HCT116 (cell line): ENCODE measurements around the gene PITRM1. TPM values are rescaled to one million over a fixed set of nuclear protein-coding genes. Genes with fewer than 3 reads are reported as not detected.

Experiments
- ATAC-seq: fragments of 200-7000 bp; cut with Tn5 transposase; 2 replicates; pipeline ENCODE4 v1.9.1; 2020; ENCODE audit warnings: mild to moderate bottlenecking, moderate library complexity
- BruUV-seq: library from RNA; stranded (reverse); fragments of 400-500 nt; replicated peaks from 2 replicates; lab custom pipeline; 2021; lab: Mats Ljungman, UMichigan
- CTCF ChIA-PET: fragments of 300-600 bp; sonication (Branson Sonifier 250); formaldehyde crosslinking; loops from one replicate; lab custom pipeline; 2021; ENCODE audit warnings: antibody characterized with exemption; lab: Charles Lee
- POLR2A ChIA-PET: fragments of 300-600, 350-600 bp; sonication (Branson Sonifier 250); formaldehyde crosslinking; loops from one replicate; lab custom pipeline; 2021; ENCODE audit warnings: antibody characterized with exemption; lab: Charles Lee
- RAD21 ChIA-PET, 2 experiments: fragments of 300-600 bp; sonication (Branson Sonifier 250); formaldehyde crosslinking; loops; one replicate each; lab custom pipeline; 2023; ENCODE audit warnings: low total read pairs in 2 of 2; ENCODE audit not compliant: uncharacterized antibody in 2 of 2, unreplicated experiment in 2 of 2, low non-redundant PET in 1 of 2; lab: Charles Lee
- DNase-seq: peaks from one replicate; pipeline ENCODE4 v3.0.0-alpha.2; 2010; ENCODE audit warnings: low read depth, low spot score
- H2AFZ ChIP-seq: fragments of 200-600 bp; shearing (Covaris generic), sonication (generic); 2 replicates; pipeline ENCODE4 v1.6.1; 2017; ENCODE audit warnings: low read depth, mixed run types, mixed read lengths, antibody characterized with exemption, low read length; ENCODE audit not compliant: poor library complexity, severe bottlenecking
- H3K27ac ChIP-seq: 2 replicates; pipeline ENCODE4 v1.5.1; 2012; ENCODE audit warnings: low read depth, low read length
- H3K27me3 ChIP-seq: fragments of 200-600 bp; sonication (generic); 2 replicates; pipeline ENCODE4 v1.6.1; 2016; ENCODE audit warnings: mixed run types, low read length, mixed read lengths; ENCODE audit not compliant: insufficient read depth
- H3K36me3 ChIP-seq, 2 experiments: fragments of 200-500 bp in 1 of 2; fragments of 200-600 bp in 1 of 2; sonication (Bioruptor generic) in 1 of 2; sonication (generic) in 1 of 2; 2 replicates each; pipeline versions ENCODE4 v1.5.1 to v1.6.1; 2014 to 2016; ENCODE audit warnings: low read length in 2 of 2, inconsistent platforms in 1 of 2, mixed read lengths in 1 of 2, mixed run types in 1 of 2; ENCODE audit not compliant: insufficient read depth in 2 of 2, control insufficient read depth in 1 of 2
- H3K4me1 ChIP-seq, 2 experiments: fragments of 200-600 bp in 1 of 2; sonication (generic) in 1 of 2; 2 replicates each; pipeline versions ENCODE4 v1.5.1 to v1.6.1; 2012 to 2017; ENCODE audit warnings: low read length in 2 of 2, inconsistent platforms in 1 of 2, mild to moderate bottlenecking in 1 of 2, mixed read lengths in 1 of 2, mixed run types in 1 of 2, moderate library complexity in 1 of 2; ENCODE audit not compliant: insufficient read depth in 2 of 2, control insufficient read depth in 1 of 2
- H3K4me2 ChIP-seq: fragments of 200-600 bp; sonication (generic); 2 replicates; pipeline ENCODE4 v1.6.1; 2017; ENCODE audit warnings: mixed run types, low read length, mixed read lengths
- H3K4me3 ChIP-seq, 2 experiments: fragments of 200-600 bp in 1 of 2; sonication (generic) in 1 of 2; replicated peaks in 1 of 2; 2 replicates each; pipeline ENCODE4 v1.5.1; 2011 to 2016; ENCODE audit warnings: low read length in 2 of 2, control low read depth in 1 of 2, low read depth in 1 of 2, mild to moderate bottlenecking in 1 of 2, mixed read lengths in 1 of 2, mixed run types in 1 of 2
- H3K79me2 ChIP-seq: fragments of 200-600 bp; sonication (generic); 2 replicates; pipeline ENCODE4 v1.6.1; 2017; ENCODE audit warnings: mild to moderate bottlenecking, mixed run types, low read length, moderate library complexity, mixed read lengths; ENCODE audit not compliant: insufficient read depth
- H3K9ac ChIP-seq: fragments of 200-600 bp; sonication (generic); 2 replicates; pipeline ENCODE4 v1.6.1; 2016; ENCODE audit warnings: low read length, mixed read lengths
- H3K9me2 ChIP-seq: fragments of 200-600 bp; sonication (generic), shearing (Covaris generic); 2 replicates; pipeline ENCODE4 v1.6.1; 2017; ENCODE audit warnings: mixed run types, mild to moderate bottlenecking, moderate library complexity; ENCODE audit not compliant: insufficient read depth
- H3K9me3 ChIP-seq, 2 experiments: fragments of 200-500 bp in 1 of 2; fragments of 200-600 bp in 1 of 2; sonication (Bioruptor generic) in 1 of 2; sonication (generic) in 1 of 2; 2 replicates each; pipeline ENCODE4 v1.6.1; 2014 to 2017; ENCODE audit warnings: low read length in 2 of 2, mixed read lengths in 2 of 2, inconsistent platforms in 1 of 2, low read depth in 1 of 2, mild to moderate bottlenecking in 1 of 2, mixed run types in 1 of 2, moderate library complexity in 1 of 2; ENCODE audit not compliant: control insufficient read depth in 1 of 2, insufficient read depth in 1 of 2
- H4K20me1 ChIP-seq: fragments of 200-600 bp; sonication (generic), shearing (Covaris generic); 2 replicates; pipeline ENCODE4 v1.6.1; 2017; ENCODE audit warnings: mixed run types, mild to moderate bottlenecking, moderate library complexity; ENCODE audit not compliant: insufficient read depth
- CBX3 ChIP-seq: IDR thresholded peaks from 2 replicates; pipeline ENCODE4 v1.6.1; 2012; ENCODE audit warnings: low read depth
- CEBPB ChIP-seq: IDR thresholded peaks from 2 replicates; pipeline ENCODE4 v1.6.1; 2012; ENCODE audit warnings: low read depth
- EGR1 ChIP-seq: IDR thresholded peaks from 2 replicates; pipeline ENCODE4 v1.6.1; 2012; ENCODE audit warnings: low read depth
- EZH2 ChIP-seq: fragments of 200-600 bp; sonication (generic); IDR thresholded peaks from 2 replicates; pipeline ENCODE4 v1.6.1; 2017; ENCODE audit warnings: antibody characterized with exemption, mixed run types
- EZH2phosphoT487 ChIP-seq: fragments of 200-600 bp; IDR thresholded peaks from 2 replicates; pipeline ENCODE4 v1.6.1; 2018; ENCODE audit warnings: antibody characterized with exemption, borderline replicate concordance
- FOSL1 ChIP-seq: IDR thresholded peaks from 2 replicates; pipeline ENCODE4 v1.6.1; 2012; ENCODE audit warnings: low read depth
- POLR2A ChIP-seq: IDR thresholded peaks from 2 replicates; pipeline ENCODE4 v1.7.0; 2011; ENCODE audit warnings: borderline replicate concordance; ENCODE audit not compliant: insufficient read depth, insufficient read length; ENCODE audit errors: extremely low read depth
- POLR2AphosphoS5 ChIP-seq: IDR thresholded peaks from 2 replicates; pipeline ENCODE4 v1.6.1; 2011; ENCODE audit warnings: mild to moderate bottlenecking, low read depth, low read length, moderate library complexity
- RAD21 ChIP-seq: IDR thresholded peaks from 2 replicates; pipeline ENCODE4 v1.6.1; 2012; ENCODE audit warnings: low read depth, mild to moderate bottlenecking
- SP1 ChIP-seq: IDR thresholded peaks from 2 replicates; pipeline ENCODE4 v1.6.1; 2012; ENCODE audit warnings: low read depth
- SRF ChIP-seq: IDR thresholded peaks from 2 replicates; pipeline ENCODE4 v1.6.1; 2012; ENCODE audit warnings: low read depth
- TCF7L2 ChIP-seq: IDR thresholded peaks from 2 replicates; pipeline ENCODE4 v1.7.0; 2011; ENCODE audit warnings: borderline replicate concordance, inconsistent platforms; ENCODE audit not compliant: insufficient read depth, insufficient read length; ENCODE audit errors: extremely low read depth
- YY1 ChIP-seq: IDR thresholded peaks from 2 replicates; pipeline ENCODE4 v1.6.1; 2011; ENCODE audit warnings: low read length, low read depth, moderate library complexity, mild to moderate bottlenecking; ENCODE audit not compliant: insufficient replicate concordance; ENCODE audit errors: extremely low read depth
- ZNF274 ChIP-seq: fragments of 200-500 bp; sonication (Bioruptor generic); IDR thresholded peaks from 2 replicates; pipeline ENCODE4 v1.6.1; 2014; ENCODE audit warnings: mild to moderate bottlenecking, low read depth, low read length, inconsistent platforms
- intact Hi-C: fragments of 100-400 bp; cut with micrococcal nuclease; formaldehyde crosslinking; loops from 2 replicates; pipeline ENCODE4 v1.10.0; 2022
- total RNA-seq: library from RNA; stranded (reverse); gene quantifications from one replicate; pipeline ENCODE4 v1.2.1, GENCODE V29; 2021; ENCODE audit not compliant: unreplicated experiment
- TF ChIP-seq, protein P1 (sequence below), 3 experiments: fragments of 200-600 bp in 1 of 3; sonication (generic) in 1 of 3; IDR thresholded peaks in 2 of 3; conservative IDR thresholded peaks in 1 of 3; 2 replicates each; pipeline ENCODE4 v1.5.1; 2012 to 2017; ENCODE audit warnings: low read depth in 2 of 3, low read length in 2 of 3, antibody characterized with exemption in 1 of 3, borderline replicate concordance in 1 of 3, control low read depth in 1 of 3, mild to moderate bottlenecking in 1 of 3, mixed read lengths in 1 of 3, mixed run types in 1 of 3, moderate library complexity in 1 of 3; ENCODE audit not compliant: insufficient read depth in 1 of 3
- TF ChIP-seq, protein P2 (sequence below): IDR thresholded peaks from 2 replicates; pipeline ENCODE4 v1.6.1; 2012; ENCODE audit warnings: low read depth
- TF ChIP-seq, protein P3 (sequence below): IDR thresholded peaks from 2 replicates; pipeline ENCODE4 v1.6.1; 2012
- TF ChIP-seq, protein P4 (sequence below): IDR thresholded peaks from 2 replicates; pipeline ENCODE4 v1.6.1; 2011; ENCODE audit warnings: mild to moderate bottlenecking, low read length, moderate library complexity; ENCODE audit not compliant: insufficient replicate concordance; ENCODE audit errors: extremely low read depth

PITRM1 gene
- total RNA-seq, 1 experiment from 2014 or later = 59.5 TPM

DNA sequence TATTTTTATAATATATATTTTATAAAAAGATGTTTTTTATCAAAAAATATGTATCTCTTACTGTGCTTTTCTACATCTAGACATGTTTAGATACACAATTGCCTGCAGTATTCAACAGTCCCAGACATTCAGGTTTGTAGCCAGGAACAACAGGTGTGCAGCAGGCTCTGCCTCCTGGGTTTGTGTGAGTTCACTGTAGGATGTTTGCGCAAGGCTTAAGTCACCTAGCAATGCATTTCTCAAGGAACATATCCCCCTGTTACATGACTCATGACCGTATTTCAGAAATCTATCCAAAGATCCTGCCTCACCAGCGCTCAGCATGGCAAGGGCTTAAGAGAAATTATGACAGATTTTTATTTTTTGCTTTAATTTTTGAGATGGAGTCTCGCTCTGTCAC, 41.5 kb downstream of the PITRM1 start:
- H3K27ac ChIP-seq = no peak overlapping the region
- H4K20me1 ChIP-seq = no peaks in the 10 kb centered on the region
- ATAC-seq = no peak
- H3K9me3 ChIP-seq = no peaks in the 10 kb centered on the region
- BruUV-seq = no TSS peak
- RAD21 ChIA-PET = no interaction called here
- DNase-seq = no peak
- H3K36me3 ChIP-seq = peaks cover 40 to 44% of the 10 kb centered on the region in 2 experiments
- no peak for TF ChIP-seq TCF7L2
- no peak for TF ChIP-seq CEBPB
- no peak for TF ChIP-seq FOSL1
- no peak for TF ChIP-seq EZH2phosphoT487
- no peak for TF ChIP-seq RAD21
- no peak for TF ChIP-seq ZNF274
- no peak for TF ChIP-seq EZH2
- TF ChIP-seq, protein P1, sequence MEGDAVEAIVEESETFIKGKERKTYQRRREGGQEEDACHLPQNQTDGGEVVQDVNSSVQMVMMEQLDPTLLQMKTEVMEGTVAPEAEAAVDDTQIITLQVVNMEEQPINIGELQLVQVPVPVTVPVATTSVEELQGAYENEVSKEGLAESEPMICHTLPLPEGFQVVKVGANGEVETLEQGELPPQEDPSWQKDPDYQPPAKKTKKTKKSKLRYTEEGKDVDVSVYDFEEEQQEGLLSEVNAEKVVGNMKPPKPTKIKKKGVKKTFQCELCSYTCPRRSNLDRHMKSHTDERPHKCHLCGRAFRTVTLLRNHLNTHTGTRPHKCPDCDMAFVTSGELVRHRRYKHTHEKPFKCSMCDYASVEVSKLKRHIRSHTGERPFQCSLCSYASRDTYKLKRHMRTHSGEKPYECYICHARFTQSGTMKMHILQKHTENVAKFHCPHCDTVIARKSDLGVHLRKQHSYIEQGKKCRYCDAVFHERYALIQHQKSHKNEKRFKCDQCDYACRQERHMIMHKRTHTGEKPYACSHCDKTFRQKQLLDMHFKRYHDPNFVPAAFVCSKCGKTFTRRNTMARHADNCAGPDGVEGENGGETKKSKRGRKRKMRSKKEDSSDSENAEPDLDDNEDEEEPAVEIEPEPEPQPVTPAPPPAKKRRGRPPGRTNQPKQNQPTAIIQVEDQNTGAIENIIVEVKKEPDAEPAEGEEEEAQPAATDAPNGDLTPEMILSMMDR (IDR thresholded peaks at IDR 0.05 in 2 of 3, conservative IDR thresholded peaks at IDR 0.05 in 1 of 3; ENCODE audit: borderline replicate concordance in 1 of 3, insufficient read depth in 1 of 3, low read depth in 2 of 3, low read length in 2 of 3) = no peak
- TF ChIP-seq POLR2AphosphoS5 = no peak
- TF ChIP-seq CBX3 = no peak
- TF ChIP-seq, protein P2, sequence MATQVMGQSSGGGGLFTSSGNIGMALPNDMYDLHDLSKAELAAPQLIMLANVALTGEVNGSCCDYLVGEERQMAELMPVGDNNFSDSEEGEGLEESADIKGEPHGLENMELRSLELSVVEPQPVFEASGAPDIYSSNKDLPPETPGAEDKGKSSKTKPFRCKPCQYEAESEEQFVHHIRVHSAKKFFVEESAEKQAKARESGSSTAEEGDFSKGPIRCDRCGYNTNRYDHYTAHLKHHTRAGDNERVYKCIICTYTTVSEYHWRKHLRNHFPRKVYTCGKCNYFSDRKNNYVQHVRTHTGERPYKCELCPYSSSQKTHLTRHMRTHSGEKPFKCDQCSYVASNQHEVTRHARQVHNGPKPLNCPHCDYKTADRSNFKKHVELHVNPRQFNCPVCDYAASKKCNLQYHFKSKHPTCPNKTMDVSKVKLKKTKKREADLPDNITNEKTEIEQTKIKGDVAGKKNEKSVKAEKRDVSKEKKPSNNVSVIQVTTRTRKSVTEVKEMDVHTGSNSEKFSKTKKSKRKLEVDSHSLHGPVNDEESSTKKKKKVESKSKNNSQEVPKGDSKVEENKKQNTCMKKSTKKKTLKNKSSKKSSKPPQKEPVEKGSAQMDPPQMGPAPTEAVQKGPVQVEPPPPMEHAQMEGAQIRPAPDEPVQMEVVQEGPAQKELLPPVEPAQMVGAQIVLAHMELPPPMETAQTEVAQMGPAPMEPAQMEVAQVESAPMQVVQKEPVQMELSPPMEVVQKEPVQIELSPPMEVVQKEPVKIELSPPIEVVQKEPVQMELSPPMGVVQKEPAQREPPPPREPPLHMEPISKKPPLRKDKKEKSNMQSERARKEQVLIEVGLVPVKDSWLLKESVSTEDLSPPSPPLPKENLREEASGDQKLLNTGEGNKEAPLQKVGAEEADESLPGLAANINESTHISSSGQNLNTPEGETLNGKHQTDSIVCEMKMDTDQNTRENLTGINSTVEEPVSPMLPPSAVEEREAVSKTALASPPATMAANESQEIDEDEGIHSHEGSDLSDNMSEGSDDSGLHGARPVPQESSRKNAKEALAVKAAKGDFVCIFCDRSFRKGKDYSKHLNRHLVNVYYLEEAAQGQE = no peak
- TF ChIP-seq SP1 = no peak
- TF ChIP-seq SRF = no peak
- TF ChIP-seq, protein P3, sequence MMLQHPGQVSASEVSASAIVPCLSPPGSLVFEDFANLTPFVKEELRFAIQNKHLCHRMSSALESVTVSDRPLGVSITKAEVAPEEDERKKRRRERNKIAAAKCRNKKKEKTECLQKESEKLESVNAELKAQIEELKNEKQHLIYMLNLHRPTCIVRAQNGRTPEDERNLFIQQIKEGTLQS = no peak
- TF ChIP-seq EGR1 = no peak
- TF ChIP-seq YY1 = no peak
- TF ChIP-seq POLR2A = no peak
- TF ChIP-seq, protein P4, sequence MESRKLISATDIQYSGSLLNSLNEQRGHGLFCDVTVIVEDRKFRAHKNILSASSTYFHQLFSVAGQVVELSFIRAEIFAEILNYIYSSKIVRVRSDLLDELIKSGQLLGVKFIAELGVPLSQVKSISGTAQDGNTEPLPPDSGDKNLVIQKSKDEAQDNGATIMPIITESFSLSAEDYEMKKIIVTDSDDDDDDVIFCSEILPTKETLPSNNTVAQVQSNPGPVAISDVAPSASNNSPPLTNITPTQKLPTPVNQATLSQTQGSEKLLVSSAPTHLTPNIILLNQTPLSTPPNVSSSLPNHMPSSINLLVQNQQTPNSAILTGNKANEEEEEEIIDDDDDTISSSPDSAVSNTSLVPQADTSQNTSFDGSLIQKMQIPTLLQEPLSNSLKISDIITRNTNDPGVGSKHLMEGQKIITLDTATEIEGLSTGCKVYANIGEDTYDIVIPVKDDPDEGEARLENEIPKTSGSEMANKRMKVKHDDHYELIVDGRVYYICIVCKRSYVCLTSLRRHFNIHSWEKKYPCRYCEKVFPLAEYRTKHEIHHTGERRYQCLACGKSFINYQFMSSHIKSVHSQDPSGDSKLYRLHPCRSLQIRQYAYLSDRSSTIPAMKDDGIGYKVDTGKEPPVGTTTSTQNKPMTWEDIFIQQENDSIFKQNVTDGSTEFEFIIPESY = no peak
- no peak overlapping the region for H3K9ac ChIP-seq
- no peaks in the 10 kb centered on the region for H3K27me3 ChIP-seq
- H3K4me3 ChIP-seq = no peak overlapping the region
- CTCF ChIA-PET = no interaction called here
- no peaks in the 10 kb centered on the region for H3K4me1 ChIP-seq
- H2AFZ ChIP-seq = no peak overlapping the region
- no peaks in the 10 kb centered on the region for H3K9me2 ChIP-seq
- no peak overlapping the region for H3K4me2 ChIP-seq
- intact Hi-C loops = no loop called here
- POLR2A ChIA-PET = no interaction called here
- H3K79me2 ChIP-seq = no peaks in the 10 kb centered on the region
